Stimulated activated memory B cell treated with anti-CD40 and anti-IgM and Interleukin-4, amounts not matched to agents 10 μg/mL and 1 μg/mL and 100 μg/mL, for 72 hours (primary cell): ENCODE measurements around the gene PDZRN3.

Source experiments
- ATAC-seq: fragments of 150-1000 bp; cut with Tn5 transposase; 2 replicates; pipeline ENCODE4 v1.10.0; 2021
- H3K27ac Mint-ChIP-seq: one replicate; pipeline ENCODE4 v1.8.0; 2022; ENCODE audit warnings: mild to moderate bottlenecking, mixed read lengths
- H3K27me3 Mint-ChIP-seq: one replicate; pipeline ENCODE4 v1.8.0; 2022; ENCODE audit warnings: mixed read lengths
- H3K36me3 Mint-ChIP-seq: one replicate; pipeline ENCODE4 v1.8.0; 2022; ENCODE audit warnings: mixed read lengths
- H3K4me1 Mint-ChIP-seq: one replicate; pipeline ENCODE4 v1.8.0; 2022; ENCODE audit warnings: mixed read lengths
- H3K4me3 Mint-ChIP-seq: one replicate; pipeline ENCODE4 v1.8.0; 2022; ENCODE audit warnings: mild to moderate bottlenecking, moderate library complexity, mixed read lengths
- H3K9me3 Mint-ChIP-seq: one replicate; pipeline ENCODE4 v1.8.0; 2022; ENCODE audit warnings: mixed read lengths

Gene PDZRN3

GRCh38 chr3:73510784-73511183 lies 114.0 kb downstream of the PDZRN3 start:
- ATAC-seq, result no peak
- Mint-ChIP-seq H3K27me3 (no peaks in the 10 kb centered on the region), H3K4me1 (no peaks in the 10 kb centered on the region), H3K27ac (no peak overlapping the region), H3K9me3 (no peaks in the 10 kb centered on the region), H3K36me3 (no peaks in the 10 kb centered on the region), H3K4me3 (no peak overlapping the region)

DNA sequence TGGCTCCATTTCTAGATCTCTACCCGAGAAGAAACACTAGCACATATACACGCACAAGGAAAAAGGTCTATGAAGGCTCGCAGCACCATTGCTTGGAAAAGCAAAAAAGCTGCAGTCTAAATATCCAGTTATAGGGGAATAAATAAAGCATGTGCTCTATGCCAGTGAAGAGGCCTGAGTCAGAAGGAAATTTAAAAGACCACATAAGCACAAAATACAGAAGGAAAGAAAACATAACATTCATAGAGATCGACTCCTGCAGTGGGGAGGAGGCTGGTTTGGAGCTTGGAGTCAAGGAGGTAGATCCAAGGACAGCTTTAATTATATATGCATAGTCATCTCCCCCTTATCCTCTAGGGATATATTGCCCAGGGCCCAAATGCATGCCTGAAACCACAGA lies 114.4 kb downstream of the PDZRN3 start:
- H3K27ac Mint-ChIP-seq, result no peak overlapping the region
- no peak for ATAC-seq
- no peaks in the 10 kb centered on the region for H3K27me3 Mint-ChIP-seq
- H3K9me3 Mint-ChIP-seq, result no peaks in the 10 kb centered on the region
- no peaks in the 10 kb centered on the region for H3K4me1 Mint-ChIP-seq
- no peak overlapping the region for H3K4me3 Mint-ChIP-seq
- H3K36me3 Mint-ChIP-seq, result no peaks in the 10 kb centered on the region

- no peak overlapping the region for H3K27ac Mint-ChIP-seq
- H3K27me3 Mint-ChIP-seq, result no peaks in the 10 kb centered on the region
- H3K4me1 Mint-ChIP-seq, result no peaks in the 10 kb centered on the region
- H3K36me3 Mint-ChIP-seq, result no peaks in the 10 kb centered on the region
- no peak overlapping the region for H3K4me3 Mint-ChIP-seq
- no peak for ATAC-seq
- no peaks in the 10 kb centered on the region for H3K9me3 Mint-ChIP-seq
These were observed 114.9 kb downstream of the PDZRN3 start for GRCh38 chr3:73509816-73510215.

GRCh38 chr3:73509066-73509465 lies 115.7 kb downstream of the PDZRN3 start:
- Mint-ChIP-seq H3K27me3 (no peaks in the 10 kb centered on the region), H3K36me3 (no peaks in the 10 kb centered on the region), H3K4me3 (no peak overlapping the region), H3K27ac (no peak overlapping the region), H3K4me1 (no peaks in the 10 kb centered on the region), H3K9me3 (no peaks in the 10 kb centered on the region)
- ATAC-seq, result no peak

- Mint-ChIP-seq H3K9me3 (no peaks in the 10 kb centered on the region), H3K4me3 (no peak overlapping the region), H3K4me1 (no peaks in the 10 kb centered on the region), H3K36me3 (no peaks in the 10 kb centered on the region), H3K27me3 (no peaks in the 10 kb centered on the region), H3K27ac (no peak overlapping the region)
- ATAC-seq, result peak; percentile 42
These were observed 116.3 kb downstream of the PDZRN3 start for GRCh38 chr3:73508330-73508954.

DNA sequence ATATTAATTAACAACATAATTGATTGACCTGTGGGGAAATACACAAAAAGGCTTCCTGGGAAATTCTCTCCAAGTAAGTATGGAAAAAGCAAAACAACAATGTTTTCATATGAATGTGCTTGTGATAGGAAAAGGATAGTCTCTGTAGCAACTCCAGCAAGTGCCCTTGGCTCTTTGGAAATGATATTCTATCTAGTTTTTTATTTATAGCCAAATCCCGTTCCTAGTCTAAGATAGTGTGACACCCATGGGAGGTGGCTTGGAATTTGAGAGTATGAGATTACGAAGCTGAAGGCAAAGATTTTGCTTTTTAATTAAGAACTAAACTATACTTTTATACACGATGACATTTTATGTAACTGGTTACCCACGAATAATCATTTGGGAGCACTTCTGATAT lies 119.9 kb downstream of the PDZRN3 start:
- H3K27me3 Mint-ChIP-seq, result peaks cover 14% of the 10 kb centered on the region
- no peaks in the 10 kb centered on the region for H3K9me3 Mint-ChIP-seq
- H3K4me1 Mint-ChIP-seq, result no peaks in the 10 kb centered on the region
- ATAC-seq, result no peak
- no peaks in the 10 kb centered on the region for H3K36me3 Mint-ChIP-seq
- H3K27ac Mint-ChIP-seq, result no peak overlapping the region
- H3K4me3 Mint-ChIP-seq, result no peak overlapping the region

DNA sequence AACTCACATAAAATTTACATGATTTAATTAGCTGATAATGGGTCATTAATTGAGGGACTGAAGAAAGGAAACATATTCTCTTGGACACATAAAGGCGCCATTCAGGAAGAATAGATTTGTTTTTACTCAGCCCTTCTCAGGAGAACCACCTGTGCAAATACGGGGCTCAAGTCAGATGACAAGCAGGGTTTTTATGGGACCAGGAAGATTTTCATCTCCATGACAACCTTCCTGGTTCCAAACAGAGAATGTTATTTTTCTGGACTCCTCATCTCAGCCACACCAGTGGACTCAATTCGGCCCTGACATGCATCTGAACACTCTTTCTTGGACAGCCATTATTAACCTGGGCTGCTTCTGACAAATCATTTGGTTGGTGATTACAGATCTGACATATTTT lies 120.5 kb downstream of the PDZRN3 start:
- no peaks in the 10 kb centered on the region for H3K4me1 Mint-ChIP-seq
- no peak for ATAC-seq
- H3K27me3 Mint-ChIP-seq, result peaks cover 14% of the 10 kb centered on the region
- H3K4me3 Mint-ChIP-seq, result no peak overlapping the region
- no peaks in the 10 kb centered on the region for H3K36me3 Mint-ChIP-seq
- H3K27ac Mint-ChIP-seq, result no peak overlapping the region
- H3K9me3 Mint-ChIP-seq, result no peaks in the 10 kb centered on the region

DNA sequence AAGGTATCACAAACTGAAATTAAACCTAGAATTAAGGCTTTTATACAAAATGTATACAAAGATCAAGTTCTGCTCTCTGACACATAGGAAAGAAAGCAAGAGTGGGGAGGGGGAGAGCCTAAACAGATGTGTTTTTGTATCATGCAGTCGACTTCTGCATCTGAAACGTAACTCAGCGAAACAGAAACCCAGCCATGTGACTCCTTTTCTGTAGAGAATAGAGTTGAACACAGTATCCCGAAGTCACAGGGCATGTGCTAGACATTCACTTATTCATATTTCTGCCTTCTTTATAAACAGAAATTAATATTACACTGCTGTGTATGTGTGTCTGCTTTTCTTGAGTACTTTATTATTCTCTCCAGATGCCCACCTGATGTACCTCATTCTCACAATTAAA lies 121.0 kb downstream of the PDZRN3 start:
- Mint-ChIP-seq H3K27ac (no peak overlapping the region), H3K36me3 (no peaks in the 10 kb centered on the region), H3K4me3 (no peak overlapping the region), H3K9me3 (no peaks in the 10 kb centered on the region), H3K4me1 (no peaks in the 10 kb centered on the region), H3K27me3 (peaks cover 14% of the 10 kb centered on the region)
- ATAC-seq, result no peak

DNA sequence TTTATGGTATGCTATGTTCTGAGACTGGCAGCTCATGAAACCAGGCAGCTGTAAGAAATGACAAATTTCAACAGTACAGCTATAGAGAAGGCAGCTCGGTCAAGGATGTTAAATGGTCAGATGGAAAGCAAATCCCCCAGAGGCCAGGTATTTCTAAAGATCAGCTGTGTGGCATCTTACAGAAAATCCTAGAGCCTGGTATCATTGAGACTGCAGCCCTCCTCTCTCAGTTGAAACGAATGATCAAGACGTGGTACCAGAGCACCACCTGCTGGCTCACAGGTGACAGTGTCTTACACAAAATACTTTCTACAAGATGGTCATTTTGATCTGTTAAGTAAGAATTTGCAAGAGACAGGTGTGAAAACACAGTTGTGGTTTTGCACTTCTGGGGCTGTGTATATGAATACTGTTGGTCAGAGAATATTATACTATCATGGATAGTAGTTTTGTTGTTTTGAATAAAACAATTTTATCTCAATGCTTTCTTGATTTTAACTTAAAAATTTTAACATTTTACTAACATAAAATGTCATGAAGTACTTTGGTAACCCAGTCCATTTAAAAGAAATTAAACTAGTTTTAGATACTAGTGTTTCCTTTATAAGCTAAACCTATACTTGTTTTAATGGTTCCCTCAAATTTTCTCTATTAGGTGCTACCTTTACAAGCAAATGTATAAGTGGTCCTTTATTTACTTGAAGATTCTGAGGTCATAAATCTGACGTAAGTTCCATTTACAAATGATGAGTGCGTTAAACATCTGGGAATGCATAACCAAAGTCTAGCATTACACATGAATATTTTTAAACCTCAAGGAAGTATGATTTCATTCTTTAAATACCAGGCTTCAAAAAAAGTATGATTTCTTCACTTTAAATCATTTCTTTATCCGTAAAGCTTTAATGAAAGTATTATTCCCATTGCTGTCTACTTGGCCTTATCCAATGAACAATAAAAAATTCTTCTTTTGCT lies 121.8 kb downstream of the PDZRN3 start:
- peak; percentile 61 for ATAC-seq
- Mint-ChIP-seq H3K4me3 (no peak overlapping the region), H3K4me1 (no peaks in the 10 kb centered on the region), H3K9me3 (no peaks in the 10 kb centered on the region), H3K27me3 (peaks cover 14% of the 10 kb centered on the region), H3K27ac (no peak overlapping the region), H3K36me3 (no peaks in the 10 kb centered on the region)

DNA sequence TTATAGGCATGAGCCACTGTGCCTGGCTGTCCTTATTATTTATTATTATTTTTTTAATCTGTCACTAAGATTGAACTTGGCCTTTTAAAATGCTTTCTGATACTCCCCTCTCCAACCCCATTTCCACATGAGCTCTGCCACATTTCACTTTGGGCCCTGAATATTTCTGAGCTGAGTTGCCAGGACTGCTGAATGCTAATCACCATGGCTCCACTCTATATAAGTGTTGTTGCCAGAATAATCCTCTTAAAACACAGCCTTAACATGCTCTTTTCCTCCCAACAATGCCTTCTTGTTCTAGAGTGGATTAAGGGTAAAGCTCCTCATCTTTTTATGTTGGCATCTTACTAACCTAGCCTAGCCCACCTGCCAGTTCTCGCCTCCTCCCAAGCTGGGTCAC lies 124.4 kb downstream of the PDZRN3 start:
- Mint-ChIP-seq H3K9me3 (no peaks in the 10 kb centered on the region), H3K4me1 (no peaks in the 10 kb centered on the region), H3K36me3 (no peaks in the 10 kb centered on the region), H3K27ac (no peak overlapping the region), H3K27me3 (peaks cover 14% of the 10 kb centered on the region), H3K4me3 (no peak overlapping the region)
- no peak for ATAC-seq

GRCh38 chr3:73499787-73500186 lies 125.0 kb downstream of the PDZRN3 start:
- H3K4me1 Mint-ChIP-seq, result no peaks in the 10 kb centered on the region
- peaks cover 14% of the 10 kb centered on the region for H3K27me3 Mint-ChIP-seq
- no peak overlapping the region for H3K4me3 Mint-ChIP-seq
- ATAC-seq, result no peak
- no peaks in the 10 kb centered on the region for H3K9me3 Mint-ChIP-seq
- no peaks in the 10 kb centered on the region for H3K36me3 Mint-ChIP-seq
- H3K27ac Mint-ChIP-seq, result no peak overlapping the region

GRCh38 chr3:73498764-73499622 lies 125.7 kb downstream of the PDZRN3 start:
- ATAC-seq, result peak; percentile 27
- no peaks in the 10 kb centered on the region for H3K4me1 Mint-ChIP-seq
- peaks cover 14% of the 10 kb centered on the region for H3K27me3 Mint-ChIP-seq
- no peaks in the 10 kb centered on the region for H3K9me3 Mint-ChIP-seq
- no peak overlapping the region for H3K4me3 Mint-ChIP-seq
- H3K36me3 Mint-ChIP-seq, result no peaks in the 10 kb centered on the region
- no peak overlapping the region for H3K27ac Mint-ChIP-seq

GRCh38 chr3:73497646-73498406 lies 126.9 kb downstream of the PDZRN3 start:
- no peak overlapping the region for H3K4me3 Mint-ChIP-seq
- peak; percentile 17 for ATAC-seq
- H3K36me3 Mint-ChIP-seq, result no peaks in the 10 kb centered on the region
- peaks cover 14% of the 10 kb centered on the region for H3K27me3 Mint-ChIP-seq
- H3K27ac Mint-ChIP-seq, result no peak overlapping the region
- H3K9me3 Mint-ChIP-seq, result no peaks in the 10 kb centered on the region
- no peaks in the 10 kb centered on the region for H3K4me1 Mint-ChIP-seq

GRCh38 chr3:73493543-73494308 lies 131.0 kb downstream of the PDZRN3 start:
- ATAC-seq, result no peak
- H3K4me3 Mint-ChIP-seq, result no peak overlapping the region
- no peaks in the 10 kb centered on the region for H3K9me3 Mint-ChIP-seq
- H3K36me3 Mint-ChIP-seq, result no peaks in the 10 kb centered on the region
- no peaks in the 10 kb centered on the region for H3K27me3 Mint-ChIP-seq
- H3K4me1 Mint-ChIP-seq, result no peaks in the 10 kb centered on the region
- no peak overlapping the region for H3K27ac Mint-ChIP-seq
